GM15510 (cell line): ENCODE data around the gene MT1HL1.

Experiments
- POLR2A ChIP-seq: IDR thresholded peaks from 3 replicates; pipeline ENCODE4 v1.6.1; 2011; ENCODE audit warnings: borderline replicate concordance; ENCODE audit not compliant: insufficient read length; ENCODE audit errors: extremely low read depth

MT1HL1 gene

GRCh38 chr1:237004116-237004515 lies at the start of gene MT1HL1:
MT1HL1 (minus strand) TSS chr1:237004441; CDS start chr1:237004372, 69 bp downstream.
- TF ChIP-seq POLR2A: no peak

DNA sequence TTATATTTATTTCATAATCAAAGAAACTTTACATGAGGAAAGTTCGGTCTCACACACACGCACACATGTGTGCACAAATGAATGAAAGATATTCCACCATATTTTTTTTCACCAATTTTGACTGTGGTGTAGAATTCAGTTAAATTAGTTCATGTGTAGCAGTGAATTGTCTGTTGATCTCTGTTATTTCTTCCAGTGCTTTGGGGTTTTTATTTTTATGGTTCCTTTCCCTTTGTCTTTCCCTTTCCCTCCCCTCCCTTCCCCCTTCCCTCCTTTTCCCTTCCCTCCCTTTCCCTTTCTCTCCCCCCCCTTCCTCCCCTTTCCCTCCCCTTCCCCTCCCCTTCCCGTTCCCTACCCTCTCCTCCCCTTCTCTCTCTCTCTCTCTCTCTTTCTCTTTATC lies 46.7 kb upstream of the MT1HL1 start:
- no peak for TF ChIP-seq POLR2A

DNA sequence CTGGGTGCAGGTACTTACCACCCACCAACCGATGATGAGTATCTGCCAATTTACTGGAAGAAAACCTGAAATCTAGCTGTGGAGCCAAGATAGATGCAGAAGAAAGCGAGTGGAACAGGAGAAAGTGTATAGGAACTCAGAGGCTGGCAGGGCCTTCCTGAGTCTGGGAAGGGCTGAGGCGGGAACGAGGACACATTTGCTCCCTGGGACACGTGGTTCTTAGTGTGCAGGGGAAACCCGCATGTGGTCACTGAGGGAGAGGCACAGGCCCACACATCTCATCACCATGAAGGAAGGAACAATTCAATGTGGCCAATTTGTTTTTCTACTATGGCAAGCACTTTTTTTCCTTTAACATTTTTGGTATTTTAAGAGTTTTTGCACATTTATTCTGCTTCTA lies 45.9 kb upstream of the MT1HL1 start:
- TF ChIP-seq POLR2A: no peak

DNA sequence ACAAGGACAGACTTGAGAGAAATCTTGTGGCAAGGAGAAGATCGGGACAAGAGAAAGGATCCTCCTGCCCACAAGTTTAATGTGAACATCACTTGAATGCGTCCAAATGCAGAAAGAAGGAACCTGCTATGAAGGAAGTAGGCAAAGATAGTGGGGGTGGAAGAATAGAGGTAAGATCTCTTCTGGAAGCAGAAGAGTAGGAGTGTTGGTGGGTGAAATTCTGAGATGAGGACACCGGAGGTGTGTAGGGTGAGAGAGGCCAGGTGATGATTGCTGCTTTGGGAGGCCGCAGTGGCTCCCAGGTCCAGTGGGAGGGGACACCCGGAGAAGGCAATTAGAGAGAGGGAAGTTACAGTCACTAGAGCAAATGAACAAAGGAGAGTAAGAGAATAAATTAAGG lies 44.6 kb upstream of the MT1HL1 start:
- TF ChIP-seq POLR2A: no peak

GRCh38 chr1:237045278-237046016 lies 41.2 kb upstream of the MT1HL1 start:
- TF ChIP-seq POLR2A: no peak

GRCh38 chr1:237043846-237044636 lies 39.8 kb upstream of the MT1HL1 start:
- no peak for TF ChIP-seq POLR2A

- no peak for TF ChIP-seq POLR2A
Measured at GRCh38 chr1:237042892-237043576, 38.8 kb upstream of the MT1HL1 start.

- TF ChIP-seq POLR2A: no peak
Measured at GRCh38 chr1:237042526-237042891, 38.3 kb upstream of the MT1HL1 start.

DNA sequence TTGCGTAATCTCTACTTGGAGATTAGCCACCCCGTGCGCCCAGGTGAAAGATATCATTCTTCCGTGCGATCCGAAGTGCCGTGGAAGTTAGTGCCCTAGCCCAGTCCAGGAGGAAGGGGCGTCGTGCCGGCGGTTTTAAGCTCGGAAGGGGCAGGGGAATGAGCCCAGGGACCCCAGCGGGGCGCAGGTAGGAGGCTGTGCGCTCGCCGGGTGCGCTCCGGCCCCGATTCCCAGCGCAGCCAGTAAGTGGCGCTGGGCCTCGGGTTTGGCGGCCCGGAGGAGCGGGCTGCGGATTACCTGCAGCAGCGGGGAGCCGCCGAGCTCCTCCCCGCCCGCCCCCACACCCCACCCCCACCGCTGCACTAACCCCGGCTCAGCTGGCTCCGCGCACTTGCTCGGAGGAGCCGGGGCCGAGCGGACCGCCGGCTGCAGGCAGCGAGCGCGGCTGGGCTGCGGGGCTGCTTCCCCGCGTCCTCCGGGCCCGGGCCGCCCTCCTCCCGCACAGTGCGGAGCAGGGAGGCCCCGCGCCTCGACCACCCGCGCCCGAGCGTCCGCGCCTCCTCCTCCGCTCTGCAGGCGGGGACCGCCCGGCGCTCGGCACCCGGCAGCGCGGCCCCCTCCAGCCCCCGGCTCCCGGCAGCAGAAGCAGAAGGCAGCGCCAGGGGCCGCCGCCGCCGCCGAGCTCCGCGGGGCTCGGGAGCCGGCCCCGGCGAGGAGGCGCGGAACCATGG lies 37.7 kb upstream of the MT1HL1 start, which contains the start of gene RYR2:
RYR2 (plus strand) TSS at position 390 of the 731 bp plus-strand sequence; CDS start at position 728, 338 bp downstream.
- no peak for TF ChIP-seq POLR2A

- TF ChIP-seq POLR2A: no peak
Measured at GRCh38 chr1:237041461-237041794, 37.2 kb upstream of the MT1HL1 start.

DNA sequence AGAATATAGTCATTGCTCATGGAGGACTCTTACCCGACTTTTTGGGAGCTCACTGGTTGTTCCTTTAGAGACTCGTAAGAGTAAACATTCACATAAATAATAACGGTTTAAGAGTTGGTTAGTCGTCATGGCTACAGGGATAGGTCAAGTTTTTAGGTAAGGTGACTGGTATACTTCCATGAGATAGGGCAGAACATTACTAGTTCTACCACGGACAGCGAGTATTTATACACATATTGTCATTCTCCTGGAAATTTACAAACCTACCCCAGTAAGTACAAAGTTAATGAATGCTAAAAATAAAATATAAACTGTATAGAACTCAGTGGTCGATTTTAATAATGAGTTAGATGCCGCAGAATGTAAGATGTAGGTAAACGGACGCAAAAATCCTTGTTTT lies 36.6 kb upstream of the MT1HL1 start:
- TF ChIP-seq POLR2A: no peak

DNA sequence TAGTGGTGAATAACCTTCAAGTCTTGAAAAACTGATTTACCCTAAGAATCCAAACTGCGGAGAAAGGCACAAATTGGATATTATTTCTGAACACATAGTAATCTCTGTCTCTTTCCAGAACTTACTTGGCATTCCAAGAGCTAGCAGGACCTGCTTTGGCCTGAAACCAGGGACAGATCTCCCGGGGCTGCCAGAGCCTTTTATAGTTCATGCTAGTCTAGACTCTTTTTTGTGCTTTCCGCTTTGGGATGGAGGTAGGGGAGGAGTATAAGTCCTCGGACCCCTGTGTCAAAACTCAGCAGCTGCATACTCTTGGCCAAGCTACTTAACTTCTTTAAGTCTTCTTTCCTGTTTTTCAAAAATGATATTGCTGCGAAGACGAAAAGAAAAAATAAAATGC lies 34.0 kb upstream of the MT1HL1 start:
- TF ChIP-seq POLR2A: no peak

GRCh38 chr1:237035759-237036158 lies 31.5 kb upstream of the MT1HL1 start:
- TF ChIP-seq POLR2A: no peak

GRCh38 chr1:237033804-237034203 lies 29.6 kb upstream of the MT1HL1 start:
- TF ChIP-seq POLR2A: no peak

GRCh38 chr1:237033061-237033460 lies 28.8 kb upstream of the MT1HL1 start:
- no peak for TF ChIP-seq POLR2A
